Hematopoietic multipotent progenitor cell treated with erythropoietin and hydrocortisone succinate and interleukin-3 and kit ligand, for 4 days (in vitro differentiated cells): ENCODE results near the gene CHRNG.

Experiments used
- DNase-seq: peaks from one replicate; pipeline ENCODE4 v3.0.0-alpha.2; 2015

CHRNG gene, protein sequence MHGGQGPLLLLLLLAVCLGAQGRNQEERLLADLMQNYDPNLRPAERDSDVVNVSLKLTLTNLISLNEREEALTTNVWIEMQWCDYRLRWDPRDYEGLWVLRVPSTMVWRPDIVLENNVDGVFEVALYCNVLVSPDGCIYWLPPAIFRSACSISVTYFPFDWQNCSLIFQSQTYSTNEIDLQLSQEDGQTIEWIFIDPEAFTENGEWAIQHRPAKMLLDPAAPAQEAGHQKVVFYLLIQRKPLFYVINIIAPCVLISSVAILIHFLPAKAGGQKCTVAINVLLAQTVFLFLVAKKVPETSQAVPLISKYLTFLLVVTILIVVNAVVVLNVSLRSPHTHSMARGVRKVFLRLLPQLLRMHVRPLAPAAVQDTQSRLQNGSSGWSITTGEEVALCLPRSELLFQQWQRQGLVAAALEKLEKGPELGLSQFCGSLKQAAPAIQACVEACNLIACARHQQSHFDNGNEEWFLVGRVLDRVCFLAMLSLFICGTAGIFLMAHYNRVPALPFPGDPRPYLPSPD

DNA sequence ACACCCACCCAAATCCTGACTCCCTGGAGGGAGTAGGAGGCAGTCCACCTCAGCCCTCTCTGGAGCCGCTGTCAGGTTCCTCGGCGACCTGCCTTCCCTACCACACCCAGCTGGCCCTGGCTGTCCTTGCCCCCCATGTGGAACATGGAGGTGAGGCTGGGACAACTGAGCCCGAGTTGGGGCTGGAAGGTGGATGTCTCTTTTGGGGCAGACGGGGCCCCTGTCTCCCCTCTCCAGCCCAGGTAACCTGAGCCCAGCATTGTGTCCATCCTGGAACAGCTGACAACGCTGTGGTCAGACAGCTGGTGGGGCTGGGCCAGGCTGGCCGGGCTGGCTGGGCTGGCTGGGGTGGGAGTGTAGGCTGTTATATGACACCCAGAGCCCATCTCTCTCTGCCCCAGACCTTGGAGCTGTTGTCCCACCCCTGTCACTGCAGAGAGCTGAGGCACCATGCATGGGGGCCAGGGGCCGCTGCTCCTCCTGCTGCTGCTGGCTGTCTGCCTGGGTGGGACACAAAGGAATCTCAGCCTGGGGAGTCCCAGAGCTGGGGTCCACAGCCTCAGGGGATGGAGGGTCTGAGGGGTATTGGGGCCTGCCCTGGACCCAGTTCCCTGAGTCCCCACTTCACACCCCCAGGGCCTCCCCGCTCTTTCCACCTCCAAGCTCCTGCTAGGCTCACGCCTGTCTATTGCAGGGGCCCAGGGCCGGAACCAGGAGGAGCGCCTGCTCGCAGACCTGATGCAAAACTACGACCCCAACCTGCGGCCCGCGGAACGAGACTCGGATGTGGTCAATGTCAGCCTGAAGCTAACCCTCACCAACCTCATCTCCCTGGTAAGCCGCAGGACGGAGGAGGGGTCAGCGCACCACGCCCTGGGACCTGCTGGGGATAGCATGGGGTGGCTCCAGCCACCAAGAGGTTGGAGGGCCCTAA, at the start of gene CHRNG:
Gene CHRNG, plus strand, starts transcription at position 395 of the 934 bp plus-strand sequence. Its CDS starts 56 bp downstream, at position 451.
- no peak for DNase-seq

DNA sequence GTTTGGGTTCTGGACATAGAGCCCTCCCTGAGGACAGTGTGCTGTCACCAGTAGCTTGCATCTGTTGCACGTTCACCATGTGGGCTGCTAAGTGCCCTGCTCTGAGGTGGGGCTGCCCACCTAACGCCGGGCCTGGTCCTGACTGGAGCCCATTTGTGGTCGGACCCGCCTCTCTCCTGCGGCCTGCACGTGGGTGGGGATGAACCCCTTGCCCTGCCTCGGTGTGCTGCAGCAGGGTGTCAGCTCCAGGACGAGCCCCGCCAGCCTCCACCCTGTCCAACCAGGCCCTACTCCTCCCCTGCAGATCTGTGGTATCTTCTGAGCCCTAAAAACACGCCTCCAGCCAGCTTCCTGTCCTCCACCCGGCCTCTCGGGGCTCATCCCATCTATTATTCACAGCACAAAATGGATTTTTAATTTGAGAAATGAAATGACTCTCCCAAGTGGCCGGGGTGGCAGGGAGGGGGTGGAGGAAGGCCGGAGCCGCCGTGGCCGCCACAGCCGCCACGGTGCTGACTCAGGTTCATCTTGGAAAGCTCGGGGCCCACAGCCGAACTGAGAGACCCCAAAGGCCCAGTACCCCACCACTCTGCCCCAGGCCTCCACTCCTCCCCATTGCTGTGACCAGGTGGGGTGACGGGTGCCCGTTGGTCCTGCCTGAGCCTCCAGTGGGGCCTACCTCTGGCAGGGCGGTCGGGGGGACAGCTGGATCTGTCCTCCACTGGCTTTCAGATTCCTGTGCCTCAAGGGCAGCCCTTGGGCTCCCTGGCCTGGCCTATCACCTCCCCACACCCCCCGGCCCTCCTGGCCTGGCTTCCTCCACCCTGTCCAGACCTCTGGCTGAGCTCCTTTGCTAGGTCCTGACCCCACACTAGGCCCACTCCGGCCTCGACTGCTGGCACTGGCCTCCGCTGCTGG, 49.0 kb upstream of the CHRNG start:
- DNase-seq: no peak

DNA sequence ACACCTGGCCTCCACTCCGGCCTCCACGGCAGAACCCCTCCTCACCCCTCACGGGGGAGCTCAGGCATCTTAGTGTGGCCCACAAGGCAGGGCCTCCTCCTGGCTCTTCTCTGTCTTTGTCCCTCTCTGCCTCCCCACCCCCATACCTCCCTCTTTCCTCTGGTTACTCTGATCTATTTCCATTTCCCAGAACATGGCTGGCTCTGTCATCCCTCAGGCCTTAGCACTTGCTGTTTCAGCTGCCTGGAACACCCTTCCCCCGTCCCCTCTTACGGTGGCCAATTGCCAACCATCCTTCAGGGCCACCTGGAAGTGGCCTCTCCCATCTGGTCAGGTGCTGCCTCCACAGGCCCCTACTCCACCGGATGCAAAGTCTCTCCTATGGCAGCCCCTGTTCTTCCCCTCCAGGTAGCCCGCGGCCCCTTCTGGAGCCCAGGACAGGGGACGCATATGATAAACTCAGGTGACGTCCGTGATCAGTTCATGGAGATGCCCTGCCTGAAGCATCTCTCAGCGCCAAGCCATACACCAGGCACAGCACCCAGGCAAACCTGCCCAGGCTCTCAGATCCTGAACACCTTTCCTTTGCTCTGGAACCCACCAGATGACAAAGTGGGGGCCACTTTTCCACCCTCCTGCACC, 48.2 kb upstream of the CHRNG start:
- no peak for DNase-seq

DNA sequence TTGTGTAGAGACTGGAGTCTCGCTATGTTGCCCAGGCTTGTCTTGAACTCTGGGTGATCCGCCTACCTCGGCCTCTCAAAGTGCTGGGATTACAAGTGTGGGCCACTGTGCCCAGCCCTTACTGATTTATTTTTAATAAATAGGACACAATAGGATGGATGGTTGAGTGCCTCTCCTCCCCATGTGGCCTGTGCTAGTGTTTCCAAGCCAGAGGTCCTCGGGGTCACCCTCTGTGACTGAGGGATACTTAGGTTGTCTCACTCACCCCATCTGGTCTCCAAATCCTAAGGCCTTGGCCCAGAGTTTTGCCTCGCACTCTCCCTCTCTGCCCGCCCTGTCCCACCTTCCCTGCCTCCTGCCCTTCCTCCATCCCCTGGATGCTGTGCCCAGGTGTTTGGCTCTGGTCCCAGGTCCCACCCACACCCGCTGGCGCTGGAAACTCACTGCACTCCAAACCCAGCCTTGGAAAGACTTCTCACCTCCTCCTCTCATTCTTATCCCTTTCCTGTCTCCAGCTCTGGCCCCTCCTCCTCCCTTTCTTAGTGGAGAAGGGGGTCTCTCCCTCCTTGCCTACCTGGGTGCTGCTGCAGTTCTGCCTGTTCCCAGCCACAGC, 47.1 kb upstream of the CHRNG start:
- DNase-seq: no peak

DNA sequence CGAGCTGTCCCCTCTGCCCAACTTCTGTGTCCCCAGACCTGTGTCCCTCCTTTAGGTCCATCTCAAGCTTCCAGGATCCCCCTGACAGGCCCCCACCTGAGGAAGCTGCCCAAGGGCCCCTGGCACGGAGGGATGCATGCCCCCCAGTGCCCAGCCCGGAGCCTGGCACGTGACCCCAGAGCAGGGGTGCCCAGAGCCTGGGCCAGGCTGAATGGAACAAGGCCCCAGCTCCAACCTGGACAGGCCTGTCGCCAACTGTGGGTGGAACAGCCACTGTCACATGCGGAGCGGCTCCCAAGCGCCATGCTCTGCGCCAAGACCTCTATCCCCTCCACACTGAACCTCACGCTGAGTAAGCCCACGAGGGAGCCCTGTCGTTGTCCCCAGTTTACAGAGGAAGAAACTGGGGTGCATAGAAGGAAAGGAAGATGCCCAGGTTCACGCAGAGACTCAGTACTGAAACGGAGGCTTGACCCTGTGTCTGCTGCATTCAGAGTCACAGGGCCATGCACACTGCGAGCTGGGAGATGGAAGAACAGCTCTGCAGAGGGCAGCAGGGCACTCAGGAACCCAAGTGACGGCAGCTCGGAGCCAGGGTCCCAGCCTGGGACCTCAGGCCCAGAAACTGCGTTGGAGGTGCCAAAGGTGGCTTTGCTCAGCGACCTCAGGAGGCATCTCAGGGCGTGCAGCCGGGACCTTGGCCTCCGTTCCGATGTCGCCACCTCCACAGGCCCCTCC, 46.4 kb upstream of the CHRNG start:
- no peak for DNase-seq

DNA sequence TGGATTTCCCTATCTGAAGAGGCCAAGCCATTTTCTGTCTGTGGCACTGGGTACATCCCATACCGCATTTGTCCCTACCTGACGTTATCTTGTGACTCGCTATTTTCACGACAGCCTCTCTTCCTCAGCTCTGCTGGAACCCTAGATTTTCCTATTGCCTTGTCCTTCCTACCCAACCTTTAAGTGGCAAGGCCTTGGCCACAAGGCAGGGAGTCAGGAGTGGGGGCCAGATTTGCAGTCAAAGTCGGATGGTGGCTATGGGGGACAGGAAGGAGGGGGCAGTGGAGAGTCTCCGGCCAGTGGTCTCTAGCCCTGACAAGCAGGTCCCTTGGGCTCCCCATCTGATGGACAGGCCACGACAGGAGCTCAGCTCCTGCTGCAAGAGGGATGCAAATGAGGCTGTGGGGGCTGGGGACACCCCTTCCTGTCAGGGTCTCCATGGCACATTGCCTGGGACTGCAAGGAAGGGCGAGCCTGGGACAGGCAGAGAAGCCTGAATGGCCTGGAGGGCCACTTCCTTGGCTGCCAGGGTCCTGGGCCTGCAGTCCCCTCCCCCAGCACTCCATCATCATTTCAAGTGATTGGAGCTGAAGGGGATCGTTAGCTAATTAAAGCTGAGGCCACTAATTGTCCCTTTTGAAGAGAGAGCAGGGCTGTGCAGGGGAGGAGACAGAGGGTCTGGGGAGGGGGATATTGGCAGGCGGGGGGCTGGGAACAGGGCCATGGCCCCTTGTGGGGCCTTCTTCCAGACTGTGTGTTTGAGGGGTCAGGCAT, 45.6 kb upstream of the CHRNG start:
- no peak for DNase-seq

DNA sequence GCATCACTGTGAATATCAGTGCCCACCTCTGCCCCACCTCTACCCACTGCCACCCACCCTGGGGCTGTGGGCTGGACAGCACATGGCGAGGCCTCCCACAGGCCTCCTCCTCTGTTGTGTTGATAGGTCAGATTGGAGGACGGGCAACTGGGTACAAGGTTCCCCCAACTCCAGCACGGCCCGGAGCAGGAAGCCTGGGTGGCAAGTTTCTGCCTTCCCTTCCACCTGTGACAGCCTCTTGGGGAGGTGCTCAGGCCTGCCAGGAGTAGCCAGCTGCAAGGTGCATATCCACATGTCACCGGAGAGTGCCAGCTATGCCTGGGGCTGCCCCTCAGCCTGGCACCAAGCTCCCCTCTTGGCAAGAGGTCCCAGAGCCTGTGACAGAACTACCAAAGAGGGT, 45.0 kb upstream of the CHRNG start:
- DNase-seq: no peak

DNA sequence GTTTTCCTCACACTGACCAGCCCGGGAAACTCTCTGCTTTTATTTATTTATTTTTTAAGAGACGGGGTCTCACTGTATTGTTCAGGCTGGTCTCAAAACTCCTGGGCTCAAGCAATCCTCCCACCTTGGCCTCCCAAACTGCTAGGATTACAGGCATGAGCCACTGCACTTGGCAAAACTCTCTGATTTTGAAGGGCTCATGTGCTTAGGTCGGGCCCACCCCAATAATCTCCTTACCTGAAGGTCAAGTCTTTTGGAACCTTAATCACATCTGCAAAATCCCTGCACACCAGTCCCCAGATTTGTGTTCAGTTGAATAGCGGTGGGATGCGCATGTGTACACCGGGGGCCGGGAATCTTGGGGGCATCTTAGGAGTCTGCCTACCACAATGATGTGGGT, 44.2 kb upstream of the CHRNG start:
- DNase-seq: no peak

DNA sequence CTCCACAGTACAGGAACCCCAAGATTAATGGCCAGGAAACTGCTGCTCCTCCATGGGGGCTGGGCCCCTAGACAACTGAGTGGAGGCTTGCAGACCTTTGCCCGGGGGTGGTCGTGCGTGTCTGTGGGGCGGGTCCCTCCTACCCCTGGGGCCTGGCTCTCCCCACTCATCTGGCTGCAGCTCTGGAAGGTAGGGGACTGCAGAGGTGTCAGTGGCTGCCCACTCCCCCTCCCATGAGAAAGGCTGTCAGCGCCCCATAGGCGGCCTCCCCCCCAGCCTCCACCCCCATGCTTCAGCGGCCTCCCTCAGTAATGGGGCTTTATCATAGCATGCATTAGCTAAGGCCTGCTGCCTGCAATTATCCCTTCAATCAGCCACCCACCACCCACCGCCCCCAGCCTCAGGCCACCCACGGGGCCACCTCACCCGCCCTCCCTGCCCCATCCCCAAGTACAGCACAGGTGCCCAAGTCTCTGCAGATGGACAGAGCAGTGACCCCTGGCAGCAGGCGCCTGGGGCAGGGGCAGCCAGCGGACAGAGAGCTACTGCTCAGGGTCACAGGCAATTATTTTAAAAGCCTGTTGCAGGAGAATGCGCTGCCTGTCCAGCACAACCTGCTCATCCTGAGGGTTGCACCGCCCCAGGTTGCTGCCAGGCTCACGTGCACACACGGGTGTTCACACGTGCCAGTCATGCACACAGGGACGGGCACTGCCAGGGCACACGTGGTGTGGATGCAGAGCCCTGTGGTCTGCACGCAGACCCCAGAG, 42.8 kb upstream of the CHRNG start:
- no peak for DNase-seq

DNA sequence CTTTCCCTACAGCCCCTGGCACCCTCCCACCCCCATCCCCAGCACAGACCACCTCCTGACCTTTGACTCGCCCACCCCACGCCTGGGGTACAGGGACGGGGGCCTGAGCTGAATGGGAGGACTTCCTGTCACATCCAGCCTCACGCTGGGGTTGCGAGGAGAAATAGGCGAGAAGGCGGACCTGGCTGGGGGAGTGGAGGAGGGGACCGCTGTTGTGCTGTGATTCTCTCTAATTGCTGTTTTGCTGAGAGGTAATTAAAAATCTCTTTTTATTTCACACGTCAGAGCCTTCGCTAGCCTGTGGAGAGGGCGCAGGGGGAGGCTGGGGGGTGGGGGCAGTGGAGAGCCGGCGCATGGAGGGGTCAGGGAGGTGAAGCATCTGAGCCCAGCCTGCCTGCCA, 42.1 kb upstream of the CHRNG start:
- DNase-seq: no peak

DNA sequence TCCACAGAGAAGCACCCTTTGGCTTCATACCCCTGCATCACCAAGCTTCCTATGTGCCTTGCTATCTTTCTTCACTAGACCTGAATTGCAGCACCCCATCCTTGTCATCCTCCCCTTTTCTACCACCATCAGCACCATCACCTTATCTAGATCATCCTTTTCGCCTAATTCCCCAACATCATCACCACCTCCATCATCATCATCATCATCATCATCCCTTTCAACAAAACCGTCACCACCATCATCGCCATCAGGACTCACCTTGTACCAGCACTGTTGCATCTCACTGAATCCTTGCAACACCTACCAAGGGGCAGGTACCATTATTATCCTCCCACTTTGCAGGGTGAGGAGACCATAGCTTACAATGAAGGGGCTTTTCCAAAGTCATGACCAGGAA, 41.0 kb upstream of the CHRNG start:
- DNase-seq: no peak

DNA sequence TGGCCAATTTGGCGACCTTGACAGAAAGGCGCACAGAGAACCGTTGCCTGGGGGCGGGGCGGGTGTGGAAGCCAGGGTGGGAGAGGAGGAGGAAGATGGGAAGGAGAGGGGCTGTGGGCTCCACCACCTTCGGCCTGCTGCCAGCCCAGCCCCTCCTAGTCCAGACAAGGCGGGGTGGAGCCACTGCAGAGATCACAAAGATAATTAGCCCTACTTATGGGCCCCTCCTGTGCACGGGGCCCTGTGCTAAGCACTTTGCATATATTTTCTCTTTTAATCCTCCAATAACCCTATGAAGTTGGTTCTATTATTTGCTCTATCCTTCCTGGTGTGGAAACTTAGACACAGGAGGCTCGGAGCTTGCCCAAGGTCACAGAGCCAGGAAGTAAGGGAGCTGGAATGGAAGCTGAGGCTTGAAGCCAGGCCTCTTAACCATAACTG, 38.1 kb upstream of the CHRNG start:
- no peak for DNase-seq

DNA sequence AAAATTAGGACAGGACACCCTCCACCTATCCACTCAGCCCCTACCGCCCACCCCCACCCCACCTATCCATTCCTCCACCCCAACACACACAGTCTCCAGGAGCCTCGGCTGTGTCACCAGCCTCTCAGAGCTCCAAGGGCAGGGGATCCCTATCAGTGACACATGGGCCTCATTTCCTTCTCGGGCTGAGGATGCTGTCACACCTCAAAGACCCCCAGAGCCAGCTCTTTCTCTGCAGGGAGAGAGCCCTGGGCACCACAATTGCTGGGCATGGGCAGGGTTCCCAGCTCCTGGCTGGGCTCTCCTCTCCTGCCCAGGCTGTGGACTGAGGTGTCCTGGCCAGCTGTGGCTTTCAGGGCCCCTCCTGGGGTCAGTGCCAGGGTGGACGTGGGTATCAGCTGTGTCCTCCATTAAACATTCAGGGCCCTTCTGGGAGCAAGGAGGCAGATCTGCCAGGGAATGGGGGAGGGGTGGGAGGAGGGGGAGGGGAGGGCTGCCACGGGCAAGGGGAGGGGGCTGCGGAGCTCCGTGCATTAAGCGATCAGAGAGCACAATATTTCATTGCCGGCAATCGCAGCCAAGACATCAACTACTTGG, 37.6 kb upstream of the CHRNG start:
- no peak for DNase-seq

DNA sequence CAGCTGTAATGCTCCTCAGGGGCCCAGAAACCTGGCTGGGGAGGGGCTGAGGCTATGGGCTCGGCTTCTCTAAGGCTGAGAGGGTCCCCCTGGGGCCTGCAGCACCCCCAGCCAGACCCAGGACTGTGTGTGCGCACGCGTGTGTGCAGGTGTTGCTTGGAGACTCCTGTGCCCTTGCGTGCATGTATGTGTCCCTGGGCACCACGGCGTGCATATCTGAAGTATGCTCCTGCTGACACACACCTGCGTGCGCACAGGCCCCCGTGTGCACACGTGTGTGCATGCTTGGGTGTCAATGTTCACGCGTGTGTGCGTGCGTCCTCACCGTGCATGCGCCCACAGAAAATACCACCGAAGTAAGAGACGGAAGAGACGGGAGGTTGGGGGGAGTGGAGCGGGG, 37.0 kb upstream of the CHRNG start:
- DNase-seq: no peak

DNA sequence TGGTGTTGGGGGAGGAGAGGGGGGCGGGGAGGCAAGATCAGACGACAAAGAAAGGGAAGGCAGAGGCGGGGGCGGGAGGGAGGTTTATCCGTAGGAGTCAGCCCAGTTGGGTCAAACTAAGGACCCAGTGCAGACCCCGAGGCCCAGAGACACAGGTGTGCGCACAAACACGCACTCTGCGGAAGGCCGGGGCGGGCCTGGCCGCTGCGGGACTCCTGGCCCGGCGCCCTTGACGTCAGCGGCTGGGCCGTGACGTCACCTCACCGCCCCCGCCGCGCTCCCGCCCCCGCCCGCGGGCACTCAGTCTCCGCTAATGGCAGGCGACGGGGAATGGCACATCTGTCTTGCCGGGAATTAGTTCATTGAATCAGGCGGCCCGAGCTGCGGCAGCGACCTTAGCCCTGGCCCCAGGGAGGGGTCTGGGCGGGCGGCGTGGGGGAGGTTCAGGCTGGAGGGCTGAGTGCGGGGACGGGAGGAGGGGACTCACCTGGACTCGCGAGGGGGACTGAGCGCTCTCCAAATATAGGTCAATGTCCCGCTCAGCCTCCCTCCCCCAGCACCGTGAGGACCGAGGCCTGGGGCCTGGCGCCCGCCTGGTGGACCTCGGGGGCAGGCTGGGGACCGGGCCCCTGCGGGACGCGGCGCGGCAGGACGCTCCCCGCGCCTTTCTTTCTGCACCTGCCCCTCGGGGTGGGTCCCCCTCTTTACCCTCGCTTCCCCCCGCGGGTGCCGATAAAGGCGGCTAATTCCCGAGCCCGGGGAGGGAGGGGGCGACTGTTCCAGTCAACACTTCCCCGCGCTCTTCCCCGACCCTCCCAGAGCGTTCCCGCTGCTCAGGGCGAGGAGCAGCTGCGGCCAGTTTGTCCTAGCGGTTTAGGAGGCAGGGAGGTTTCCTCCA, 36.3 kb upstream of the CHRNG start:
- DNase-seq: no peak

DNA sequence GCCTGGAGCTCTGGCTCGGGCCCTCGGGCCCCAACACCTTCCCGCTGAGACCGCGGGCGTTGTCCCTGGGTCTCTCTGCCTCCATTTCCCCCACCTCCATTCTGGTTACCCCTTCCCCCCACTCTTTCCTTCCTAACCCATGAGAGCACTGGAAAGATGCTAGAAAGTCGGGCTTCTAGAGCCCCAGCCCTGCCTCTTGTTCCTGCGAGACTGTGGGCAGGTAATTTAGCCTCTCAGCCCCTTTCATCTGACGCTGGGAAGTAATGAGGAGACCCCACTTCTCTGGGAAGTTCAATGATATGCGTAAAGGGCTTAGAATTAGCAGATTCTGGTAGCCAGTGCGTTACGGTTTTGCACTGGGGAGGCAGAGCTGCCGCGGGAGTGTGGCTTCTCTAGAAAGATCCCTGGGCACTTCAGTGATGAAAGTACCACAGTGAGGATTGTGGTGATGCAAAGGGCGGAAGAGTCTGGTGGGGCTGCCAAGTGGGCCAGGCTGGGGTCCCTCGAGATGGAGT, 35.6 kb upstream of the CHRNG start:
- DNase-seq: no peak

DNA sequence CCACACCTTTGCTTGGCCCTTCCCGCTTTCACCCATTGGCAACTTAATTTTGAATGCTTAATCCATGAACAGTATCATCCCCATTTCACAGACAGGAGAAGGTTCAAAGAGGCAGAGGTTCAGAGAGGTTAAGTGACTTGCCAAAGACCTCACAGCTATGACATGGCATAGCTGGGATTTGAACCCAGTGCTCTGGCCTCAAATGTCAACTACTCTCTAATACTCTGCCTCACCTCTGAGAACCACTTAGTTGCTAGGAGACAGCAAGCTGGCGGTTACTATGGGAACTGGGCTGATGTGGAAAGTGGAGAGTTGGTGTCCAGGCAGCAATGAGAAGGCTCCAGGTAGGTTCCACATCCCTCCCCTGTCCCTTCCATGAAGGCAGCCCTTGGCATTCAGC, 35.1 kb upstream of the CHRNG start:
- DNase-seq: no peak

DNA sequence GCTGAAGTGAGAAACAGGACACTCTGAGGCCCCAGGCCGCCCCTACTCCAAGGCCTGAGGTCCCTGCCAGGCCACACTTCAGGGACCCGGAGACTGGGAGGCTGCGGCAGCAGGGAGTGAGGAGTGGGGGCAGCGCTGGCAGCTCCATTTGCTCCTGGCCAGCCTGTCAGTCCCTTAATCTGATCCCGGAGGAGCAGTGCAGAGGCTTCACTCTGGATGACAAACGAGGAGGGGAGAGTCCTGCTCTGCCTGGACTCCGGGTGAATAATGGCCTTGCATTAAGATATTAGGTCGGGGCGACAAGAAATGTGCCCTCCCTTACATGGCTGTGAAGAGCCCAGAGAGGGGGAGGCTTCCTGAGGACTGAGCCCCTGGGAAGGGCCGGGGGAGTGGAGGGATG, 33.6 kb upstream of the CHRNG start:
- no peak for DNase-seq
